ENCODE measurements around the gene FAM168A.

The FAM168A gene

DNA sequence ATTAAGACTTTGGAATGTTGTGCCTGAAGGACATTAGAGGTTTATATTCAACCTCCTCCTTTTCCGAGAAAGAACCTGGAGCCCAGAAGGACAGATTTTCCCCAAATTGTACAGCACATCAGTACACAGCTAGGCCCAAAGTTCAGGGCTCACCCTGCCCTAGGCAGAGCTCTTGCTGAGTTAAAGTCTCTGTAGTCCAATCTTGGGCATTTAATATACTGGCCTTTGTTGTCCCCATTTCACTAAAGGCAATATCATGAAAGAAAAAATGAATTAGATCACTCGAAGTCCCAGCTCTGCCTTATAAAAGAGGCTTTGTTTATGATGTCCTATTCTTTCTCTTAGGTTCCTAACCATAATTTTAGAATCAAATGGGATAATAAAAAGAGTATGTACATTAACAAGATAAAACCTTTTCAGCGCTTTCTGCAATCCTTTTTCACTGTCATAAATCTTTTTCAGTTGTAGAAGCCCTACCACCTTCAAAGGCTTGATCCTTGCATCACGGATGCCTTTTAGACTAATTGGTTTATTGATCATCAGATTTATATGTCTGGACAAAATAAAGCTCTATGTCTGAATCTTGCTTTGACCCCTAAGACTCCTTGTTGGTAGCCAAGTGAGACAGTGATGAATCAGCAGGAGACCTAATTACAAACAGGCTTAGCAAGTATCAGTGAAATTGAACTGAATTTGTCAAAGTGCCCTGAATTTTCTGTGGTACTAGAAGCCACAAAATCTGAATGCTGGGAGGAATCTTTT is 181.9 kb downstream of the FAM168A start:
- H3K9me2 ChIP-seq (replicated peaks; ENCODE audit: insufficient read depth, low read length): no peaks in the 10 kb centered on the region
- no peaks in the 10 kb centered on the region for H4K20me1 ChIP-seq (ENCODE audit: insufficient read depth, low read length)
- H3K36me3 ChIP-seq (replicated peaks; ENCODE audit: insufficient read depth, low read length): no peaks in the 10 kb centered on the region
- H3K27ac ChIP-seq (ENCODE audit: low read length): no peak overlapping the region
- H3K9ac ChIP-seq (ENCODE audit: low read length): no peak overlapping the region
- H3K4me1 ChIP-seq (ENCODE audit: low read length): no peaks in the 10 kb centered on the region
- no peaks in the 10 kb centered on the region for H3K79me2 ChIP-seq (ENCODE audit: low read length)
- H3K4me3 ChIP-seq (ENCODE audit: low read length): no peak overlapping the region
- no peak overlapping the region for H3K4me2 ChIP-seq (ENCODE audit: low read depth, low read length)
- H3K9me3 ChIP-seq (replicated peaks; ENCODE audit: insufficient read depth, low read length): no peaks in the 10 kb centered on the region
- no peaks in the 10 kb centered on the region for H3F3A ChIP-seq (ENCODE audit: insufficient read depth, low read length)
- H2AFZ ChIP-seq (ENCODE audit: low read length): no peak overlapping the region
- H3K27me3 ChIP-seq (replicated peaks; ENCODE audit: insufficient read depth, low read length): no peaks in the 10 kb centered on the region
- TF ChIP-seq EZH2 (optimal IDR thresholded peaks at IDR 0.05; ENCODE audit: low read depth, low read length): no peak
- TF ChIP-seq, protein P1, sequence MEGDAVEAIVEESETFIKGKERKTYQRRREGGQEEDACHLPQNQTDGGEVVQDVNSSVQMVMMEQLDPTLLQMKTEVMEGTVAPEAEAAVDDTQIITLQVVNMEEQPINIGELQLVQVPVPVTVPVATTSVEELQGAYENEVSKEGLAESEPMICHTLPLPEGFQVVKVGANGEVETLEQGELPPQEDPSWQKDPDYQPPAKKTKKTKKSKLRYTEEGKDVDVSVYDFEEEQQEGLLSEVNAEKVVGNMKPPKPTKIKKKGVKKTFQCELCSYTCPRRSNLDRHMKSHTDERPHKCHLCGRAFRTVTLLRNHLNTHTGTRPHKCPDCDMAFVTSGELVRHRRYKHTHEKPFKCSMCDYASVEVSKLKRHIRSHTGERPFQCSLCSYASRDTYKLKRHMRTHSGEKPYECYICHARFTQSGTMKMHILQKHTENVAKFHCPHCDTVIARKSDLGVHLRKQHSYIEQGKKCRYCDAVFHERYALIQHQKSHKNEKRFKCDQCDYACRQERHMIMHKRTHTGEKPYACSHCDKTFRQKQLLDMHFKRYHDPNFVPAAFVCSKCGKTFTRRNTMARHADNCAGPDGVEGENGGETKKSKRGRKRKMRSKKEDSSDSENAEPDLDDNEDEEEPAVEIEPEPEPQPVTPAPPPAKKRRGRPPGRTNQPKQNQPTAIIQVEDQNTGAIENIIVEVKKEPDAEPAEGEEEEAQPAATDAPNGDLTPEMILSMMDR (IDR thresholded peaks at IDR 0.05; ENCODE audit: low read length): no peak
- no peak for TF ChIP-seq EZH2phosphoT487 (IDR thresholded peaks at IDR 0.05; ENCODE audit: low read length)
- DNase-seq: no peak

DNA sequence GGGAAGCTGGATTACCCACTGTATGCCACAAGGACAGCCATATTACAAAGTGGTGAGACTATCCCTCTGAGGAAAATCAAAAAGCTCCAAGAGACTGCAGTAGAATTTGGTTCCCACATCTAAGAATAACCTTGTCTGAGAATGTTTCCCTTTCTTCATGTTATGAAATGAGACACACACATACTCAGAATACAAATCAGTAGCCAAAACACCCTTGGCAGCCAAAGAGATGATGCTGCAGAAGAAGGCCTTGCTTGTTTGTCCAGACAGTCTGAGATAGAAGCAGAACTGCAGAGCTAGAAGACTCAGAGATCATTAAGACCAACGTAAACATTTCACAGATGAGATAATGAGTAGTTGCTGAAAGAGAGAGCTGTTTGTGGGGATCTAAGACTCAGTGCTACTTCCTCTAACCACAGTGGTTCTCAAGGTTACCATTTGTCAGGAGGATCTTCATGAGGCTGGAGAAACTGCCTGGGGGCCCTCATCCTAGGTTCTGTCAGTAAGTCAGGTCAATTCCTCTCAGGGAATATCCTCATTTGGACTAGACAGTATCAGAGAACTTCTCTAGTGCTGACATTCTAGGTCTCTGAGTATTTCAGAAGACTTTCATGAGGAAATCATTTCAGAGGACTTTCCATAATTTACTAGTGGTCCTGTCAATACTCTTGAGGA is 182.8 kb downstream of the FAM168A start:
- DNase-seq: no peak
- H3K27ac ChIP-seq (ENCODE audit: low read length): no peak overlapping the region

DNA sequence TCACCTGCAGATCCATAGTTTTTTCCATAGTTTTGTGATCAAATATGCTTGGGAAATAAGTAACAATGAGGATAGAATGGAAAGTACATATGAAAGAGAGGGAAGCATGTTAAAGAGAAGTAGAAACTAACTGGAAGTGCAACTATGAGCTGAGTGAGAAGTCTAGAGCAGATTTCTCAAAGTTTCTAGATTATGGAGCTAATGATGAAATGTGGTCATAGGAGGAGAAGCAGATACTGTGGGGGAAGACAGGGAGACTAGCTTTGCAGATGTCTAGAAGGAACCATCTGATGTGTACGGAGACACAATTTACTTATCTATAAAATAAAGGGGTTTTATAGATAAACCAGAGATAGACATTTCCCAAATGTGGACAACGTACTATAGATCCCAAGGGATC is 184.7 kb downstream of the FAM168A start:
- Histone ChIP-seq H3K9ac (ENCODE audit: low read length) (no peak overlapping the region), H2AFZ (ENCODE audit: low read length) (no peak overlapping the region), H4K20me1 (ENCODE audit: insufficient read depth, low read length) (no peaks in the 10 kb centered on the region), H3F3A (ENCODE audit: insufficient read depth, low read length) (no peaks in the 10 kb centered on the region), H3K9me3 (replicated peaks; ENCODE audit: insufficient read depth, low read length) (no peaks in the 10 kb centered on the region), H3K4me1 (ENCODE audit: low read length) (no peaks in the 10 kb centered on the region), H3K36me3 (replicated peaks; ENCODE audit: insufficient read depth, low read length) (no peaks in the 10 kb centered on the region), H3K4me3 (ENCODE audit: low read length) (no peak overlapping the region), H3K9me2 (replicated peaks; ENCODE audit: insufficient read depth, low read length) (no peaks in the 10 kb centered on the region), H3K27ac (ENCODE audit: low read length) (no peak overlapping the region), H3K27me3 (replicated peaks; ENCODE audit: insufficient read depth, low read length) (no peaks in the 10 kb centered on the region), H3K4me2 (ENCODE audit: low read depth, low read length) (no peak overlapping the region), H3K79me2 (ENCODE audit: low read length) (no peaks in the 10 kb centered on the region)
- no peak for DNase-seq
- no peak for TF ChIP-seq EZH2phosphoT487 (IDR thresholded peaks at IDR 0.05; ENCODE audit: low read length)
- TF ChIP-seq, protein P1 (IDR thresholded peaks at IDR 0.05; ENCODE audit: low read length): no peak
- no peak for TF ChIP-seq EZH2 (optimal IDR thresholded peaks at IDR 0.05; ENCODE audit: low read depth, low read length)

More for the DNA sequence above, 182.8 kb downstream of the FAM168A start:
- Histone ChIP-seq H3K4me3 (ENCODE audit: low read length) (no peak overlapping the region), H4K20me1 (ENCODE audit: insufficient read depth, low read length) (no peaks in the 10 kb centered on the region), H3K4me2 (ENCODE audit: low read depth, low read length) (no peak overlapping the region), H3K9me3 (replicated peaks; ENCODE audit: insufficient read depth, low read length) (no peaks in the 10 kb centered on the region), H3F3A (ENCODE audit: insufficient read depth, low read length) (no peaks in the 10 kb centered on the region), H3K36me3 (replicated peaks; ENCODE audit: insufficient read depth, low read length) (no peaks in the 10 kb centered on the region), H3K79me2 (ENCODE audit: low read length) (no peaks in the 10 kb centered on the region), H3K9me2 (replicated peaks; ENCODE audit: insufficient read depth, low read length) (no peaks in the 10 kb centered on the region), H3K4me1 (ENCODE audit: low read length) (no peaks in the 10 kb centered on the region), H3K27me3 (replicated peaks; ENCODE audit: insufficient read depth, low read length) (no peaks in the 10 kb centered on the region), H3K9ac (ENCODE audit: low read length) (no peak overlapping the region), H2AFZ (ENCODE audit: low read length) (no peak overlapping the region)
- no peak for TF ChIP-seq EZH2phosphoT487 (IDR thresholded peaks at IDR 0.05; ENCODE audit: low read length)

DNA sequence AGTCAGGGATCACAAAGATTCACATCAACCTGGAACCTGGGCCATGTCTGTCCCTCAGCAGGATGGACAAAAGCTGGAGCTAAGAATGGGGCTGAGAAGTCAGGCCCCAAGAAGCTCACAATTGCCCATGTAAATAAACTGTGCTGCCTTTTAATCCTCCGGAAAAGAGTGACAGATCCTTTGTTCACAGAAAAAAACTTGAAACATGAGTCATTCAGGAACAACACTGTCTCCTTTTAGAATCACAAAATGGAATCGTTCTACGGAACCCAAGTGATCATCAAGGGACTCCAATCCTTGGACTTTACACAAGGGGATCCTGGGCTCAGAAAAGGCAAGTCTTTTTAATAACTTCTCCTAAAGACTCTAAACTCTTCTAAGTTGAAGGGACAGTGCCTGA is 185.6 kb downstream of the FAM168A start:
- Histone ChIP-seq H3K9me3 (replicated peaks; ENCODE audit: insufficient read depth, low read length) (no peaks in the 10 kb centered on the region), H3K27ac (ENCODE audit: low read length) (no peak overlapping the region), H3F3A (ENCODE audit: insufficient read depth, low read length) (no peaks in the 10 kb centered on the region), H3K36me3 (replicated peaks; ENCODE audit: insufficient read depth, low read length) (no peaks in the 10 kb centered on the region), H3K9ac (ENCODE audit: low read length) (no peak overlapping the region), H3K27me3 (replicated peaks; ENCODE audit: insufficient read depth, low read length) (no peaks in the 10 kb centered on the region), H2AFZ (ENCODE audit: low read length) (no peak overlapping the region), H3K4me1 (ENCODE audit: low read length) (no peaks in the 10 kb centered on the region), H3K4me3 (ENCODE audit: low read length) (no peak overlapping the region), H3K9me2 (replicated peaks; ENCODE audit: insufficient read depth, low read length) (no peaks in the 10 kb centered on the region), H4K20me1 (ENCODE audit: insufficient read depth, low read length) (no peaks in the 10 kb centered on the region), H3K4me2 (ENCODE audit: low read depth, low read length) (no peak overlapping the region), H3K79me2 (ENCODE audit: low read length) (no peaks in the 10 kb centered on the region)
- TF ChIP-seq, protein P1 (IDR thresholded peaks at IDR 0.05; ENCODE audit: low read length): no peak
- TF ChIP-seq EZH2phosphoT487 (IDR thresholded peaks at IDR 0.05; ENCODE audit: low read length): no peak
- no peak for TF ChIP-seq EZH2 (optimal IDR thresholded peaks at IDR 0.05; ENCODE audit: low read depth, low read length)
- DNase-seq: no peak
